Suppressor macrophage treated with lipopolysaccharide for 4 hours (primary cell): ENCODE data around the gene NMNAT2.
A peak's percentile ranks its signal among the peaks of the same experiment; 100 is the strongest.
"Not testable (repeated sequence)": the region's sequence is repeated elsewhere in the genome, so short reads cannot be mapped to it uniquely, and the experiment has no call there.

Experiments
- DNase-seq: peaks from one replicate; pipeline ENCODE4 v3.0.0-alpha.2; 2020

The NMNAT2 gene

DNA sequence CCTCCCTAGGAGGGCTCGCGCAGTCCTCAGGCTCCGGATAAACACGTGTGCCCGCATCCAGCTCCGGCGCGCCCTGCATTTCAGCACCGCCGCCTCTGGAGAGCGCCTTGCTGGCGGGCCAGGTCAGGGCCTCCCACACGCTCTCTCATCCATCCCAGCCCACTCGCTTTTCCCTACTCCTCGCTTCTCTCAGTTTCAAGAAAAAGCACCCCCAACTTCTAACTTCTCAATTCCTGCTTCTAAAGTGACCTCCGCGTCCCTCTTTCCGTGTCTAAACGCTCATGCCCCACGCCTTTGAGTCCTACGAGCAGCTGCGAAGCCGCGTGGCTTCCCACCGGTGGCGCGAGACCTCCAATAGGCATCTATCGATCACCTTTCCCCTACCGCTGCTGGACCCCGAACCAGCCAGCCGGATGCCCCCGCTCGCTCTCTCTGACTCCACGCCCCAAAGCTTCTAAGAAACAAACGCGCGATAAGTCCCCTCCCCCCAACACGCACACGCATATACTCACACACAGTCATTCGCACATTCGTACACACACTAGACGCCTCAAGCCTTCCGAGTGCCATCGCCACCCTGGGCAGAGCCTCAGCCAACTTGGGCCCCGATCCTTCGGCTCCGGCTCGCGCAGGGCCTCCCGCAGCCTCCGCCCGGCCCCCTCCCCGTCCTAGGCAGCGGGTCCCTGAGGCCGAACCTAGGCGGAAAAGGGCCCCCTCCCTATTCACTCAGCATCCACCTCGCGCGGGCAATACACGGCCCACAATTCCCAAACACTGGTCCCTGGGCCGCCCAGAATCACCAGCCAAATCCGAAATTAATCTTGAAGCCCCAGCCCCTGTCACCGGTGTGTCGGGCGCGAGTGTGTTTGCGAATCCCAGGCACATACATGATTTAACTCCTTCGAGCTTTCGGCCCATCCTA, 1.1 kb downstream of the NMNAT2 start:
- DNase-seq: peak; percentile 41

DNA sequence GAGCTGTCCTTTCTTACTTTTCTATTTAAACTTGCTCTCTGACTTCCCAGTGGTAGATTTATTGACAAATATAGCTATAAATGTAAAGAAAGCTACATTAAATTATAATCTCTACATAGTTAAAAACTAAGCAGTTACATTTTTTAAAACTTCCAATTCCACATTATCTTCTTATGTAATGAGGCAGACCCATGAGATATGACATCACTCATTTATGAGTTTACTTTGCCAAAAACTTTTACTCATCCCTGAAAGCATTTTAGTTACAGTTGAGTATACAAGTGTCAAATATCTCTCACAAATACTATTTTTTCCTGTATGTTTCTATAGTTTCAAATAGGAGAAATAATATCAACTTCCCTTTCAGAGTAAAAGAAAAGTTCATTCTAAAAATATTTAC, 3.8 kb downstream of the NMNAT2 start:
- DNase-seq: no peak

DNA sequence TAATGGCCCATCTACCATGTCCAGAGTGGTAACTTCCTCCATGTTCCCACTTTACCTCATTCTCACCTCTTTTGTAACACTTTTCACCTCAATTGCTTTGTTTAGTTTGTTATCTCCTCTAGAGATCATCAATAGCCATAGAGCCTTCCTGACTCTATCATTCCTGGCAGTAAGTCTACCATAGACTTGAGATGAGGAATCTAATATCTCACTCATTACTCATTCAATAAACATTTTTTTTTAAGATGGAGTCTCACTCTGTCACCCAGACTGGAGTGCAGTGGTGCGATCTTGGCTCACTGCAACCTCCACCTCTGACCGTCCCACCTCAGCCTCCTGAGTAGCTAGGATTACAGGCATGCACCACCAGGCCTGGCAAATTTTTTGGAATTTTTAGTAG, 7.1 kb downstream of the NMNAT2 start:
- DNase-seq: no peak

DNA sequence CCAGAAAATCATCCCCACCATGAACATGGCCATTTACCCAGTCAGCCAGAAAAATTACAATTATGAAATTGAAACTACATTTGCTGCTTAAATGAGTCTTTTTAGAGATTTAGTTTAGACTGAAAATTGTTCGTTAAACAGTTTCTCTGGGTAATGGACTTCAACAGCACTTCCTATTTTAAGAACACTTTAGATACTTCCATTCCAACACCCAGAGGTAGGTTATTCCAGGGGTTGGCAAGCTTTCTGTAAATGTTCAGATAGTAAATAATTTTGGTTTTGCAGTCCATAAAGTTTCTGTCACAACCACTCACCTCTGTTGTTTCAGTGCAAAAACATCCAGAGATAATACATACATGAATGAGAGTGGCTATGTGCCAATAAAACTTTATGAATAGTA, 10.2 kb downstream of the NMNAT2 start:
- no peak for DNase-seq

DNA sequence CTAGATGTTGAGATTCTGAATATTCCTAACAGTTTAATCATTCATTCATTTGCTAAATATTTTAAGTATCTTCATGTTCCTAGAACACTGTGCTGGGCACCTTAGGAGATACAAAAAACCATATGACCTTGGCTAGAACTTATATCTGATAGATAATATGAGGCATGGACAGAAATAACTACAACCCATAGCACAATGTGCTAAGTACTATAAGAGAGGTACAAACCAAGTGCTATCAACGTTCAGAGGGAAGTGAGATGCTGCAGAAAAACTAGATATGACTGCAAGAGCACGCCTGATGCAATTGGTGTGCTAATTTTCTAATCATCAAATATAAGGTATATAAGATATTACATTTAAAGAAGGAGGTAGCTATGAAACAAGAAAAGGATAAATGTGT, 10.7 kb downstream of the NMNAT2 start:
- DNase-seq: no peak

DNA sequence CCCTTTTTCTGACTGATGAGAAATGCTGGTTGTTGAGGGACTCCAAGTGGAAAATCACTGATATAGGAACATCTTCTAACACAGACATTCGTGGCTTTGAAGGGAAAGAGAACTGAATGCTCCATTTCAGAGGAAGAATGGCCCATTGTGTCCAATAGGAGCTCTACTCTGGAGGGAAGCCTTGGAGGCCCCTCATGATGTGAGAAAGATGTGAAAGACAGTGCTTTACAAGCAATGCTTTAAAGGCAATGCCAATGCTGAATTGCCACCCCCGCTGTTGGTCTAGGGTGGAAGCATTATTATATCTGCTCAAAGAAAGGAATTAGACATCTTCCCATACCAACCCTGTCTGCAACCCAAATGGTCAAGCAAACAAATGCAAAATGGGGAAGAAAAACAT, 13.7 kb downstream of the NMNAT2 start:
- no peak for DNase-seq

DNA sequence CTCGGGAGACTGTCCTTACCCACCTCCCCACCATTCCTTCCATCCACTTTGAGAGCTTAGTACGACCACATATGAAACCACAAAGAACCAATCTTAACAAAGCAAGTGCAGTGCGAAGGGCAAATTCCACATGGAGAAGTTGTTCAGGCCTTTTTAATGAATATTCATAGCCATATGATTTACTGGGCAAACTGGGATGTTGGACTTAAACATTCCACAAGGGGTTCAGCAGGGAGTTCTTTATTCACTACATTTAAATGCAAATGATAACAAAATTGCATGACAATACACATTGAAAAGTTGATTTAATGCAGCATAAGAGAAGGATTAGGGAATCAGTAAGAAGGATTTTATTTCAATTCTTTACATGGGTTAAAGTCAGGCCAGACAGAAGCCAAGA, 14.7 kb downstream of the NMNAT2 start:
- DNase-seq: no peak

DNA sequence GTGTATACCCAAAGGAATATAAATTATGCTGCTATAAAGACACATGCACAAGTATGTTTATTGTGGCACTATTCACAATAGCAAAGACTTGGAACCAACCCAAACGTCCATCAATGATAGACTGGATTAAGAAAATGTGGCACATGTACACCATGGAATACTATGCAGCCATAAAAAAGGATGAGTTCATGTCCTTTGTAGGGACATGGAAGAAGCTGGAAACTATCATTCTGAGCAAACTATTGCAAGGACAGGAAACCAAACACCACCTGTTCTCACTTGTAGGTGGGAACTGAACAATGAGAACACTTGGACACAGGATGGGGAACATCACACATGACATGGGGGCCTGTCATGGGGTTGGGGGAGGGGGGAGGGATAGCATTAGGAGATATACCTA, 16.6 kb downstream of the NMNAT2 start:
- DNase-seq: not testable (repeated sequence)

DNA sequence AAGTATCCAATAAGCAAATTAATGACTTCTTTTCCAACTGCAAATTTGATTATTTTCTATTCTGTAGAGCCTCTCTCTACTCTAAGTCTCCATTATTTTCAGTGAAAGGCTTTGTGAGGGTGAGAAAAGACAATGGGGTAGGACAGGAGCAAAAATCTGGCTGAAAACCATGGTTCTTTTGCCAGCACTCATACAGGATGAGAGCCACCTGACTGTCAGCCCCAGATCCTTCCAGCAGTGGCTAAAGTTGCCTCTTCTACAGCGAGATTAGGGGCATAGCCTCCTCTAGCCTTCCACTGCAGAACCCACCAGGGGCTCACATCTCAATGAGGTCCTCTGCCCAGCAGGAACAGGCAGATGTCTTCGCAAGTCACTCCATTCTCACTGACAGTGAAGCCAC, 23.7 kb downstream of the NMNAT2 start:
- DNase-seq: no peak

DNA sequence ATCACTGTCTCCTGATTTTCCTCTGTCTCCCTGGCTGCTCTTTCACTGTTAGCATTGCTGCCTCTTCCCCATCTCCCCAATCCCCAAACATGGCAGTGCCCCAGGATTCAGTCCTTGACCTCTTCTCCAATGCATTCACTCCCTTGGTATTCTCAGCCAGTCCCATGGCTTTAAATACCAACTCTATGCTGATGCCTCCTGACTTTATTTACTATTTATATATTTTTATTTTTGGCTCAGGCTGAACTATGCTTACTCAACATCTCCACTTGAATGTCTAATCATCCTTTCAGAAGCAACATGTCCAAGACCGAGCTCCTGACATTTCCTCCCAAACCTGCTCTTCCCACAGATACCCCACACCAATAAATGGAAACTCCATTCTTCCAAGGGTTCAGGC, 26.3 kb downstream of the NMNAT2 start:
- DNase-seq: no peak

DNA sequence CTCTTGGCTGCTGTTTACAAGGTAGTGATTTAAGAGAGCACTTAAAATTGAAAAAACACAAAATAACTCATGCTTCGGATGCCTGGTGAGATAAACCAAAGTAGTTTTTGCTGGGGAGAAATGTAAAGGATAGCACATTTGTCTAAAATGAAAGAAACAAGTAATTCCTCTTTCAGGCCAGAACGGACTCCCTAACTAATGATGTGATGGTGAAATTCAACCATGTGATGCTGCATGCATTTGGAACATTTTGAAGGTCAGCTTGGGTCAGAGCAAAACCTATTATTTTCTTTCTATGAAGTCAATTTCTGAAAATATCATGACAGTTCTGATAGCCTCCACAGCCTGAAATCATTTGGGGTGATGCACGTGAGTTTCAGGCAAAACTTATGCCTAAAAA, 27.6 kb downstream of the NMNAT2 start:
- peak; percentile 37 for DNase-seq

DNA sequence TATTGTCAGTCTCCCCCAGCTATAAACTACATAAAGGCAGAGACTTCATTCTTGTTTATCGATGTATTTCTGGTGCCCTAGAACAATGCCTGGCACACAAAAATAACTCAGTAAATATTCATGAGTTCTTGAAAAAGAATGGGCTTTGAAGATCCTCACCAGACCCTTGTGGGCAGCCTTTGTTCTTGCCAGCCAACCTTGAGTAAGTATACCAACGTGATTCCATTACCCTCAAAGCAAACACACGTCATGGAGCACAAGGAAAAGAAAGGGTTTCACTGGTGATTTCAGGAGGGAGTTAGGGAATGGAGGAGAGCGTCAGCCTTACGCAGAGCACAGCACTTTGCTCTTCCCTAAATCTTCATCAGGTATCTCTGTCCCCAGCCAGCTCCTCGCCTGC, 29.4 kb downstream of the NMNAT2 start:
- no peak for DNase-seq

DNA sequence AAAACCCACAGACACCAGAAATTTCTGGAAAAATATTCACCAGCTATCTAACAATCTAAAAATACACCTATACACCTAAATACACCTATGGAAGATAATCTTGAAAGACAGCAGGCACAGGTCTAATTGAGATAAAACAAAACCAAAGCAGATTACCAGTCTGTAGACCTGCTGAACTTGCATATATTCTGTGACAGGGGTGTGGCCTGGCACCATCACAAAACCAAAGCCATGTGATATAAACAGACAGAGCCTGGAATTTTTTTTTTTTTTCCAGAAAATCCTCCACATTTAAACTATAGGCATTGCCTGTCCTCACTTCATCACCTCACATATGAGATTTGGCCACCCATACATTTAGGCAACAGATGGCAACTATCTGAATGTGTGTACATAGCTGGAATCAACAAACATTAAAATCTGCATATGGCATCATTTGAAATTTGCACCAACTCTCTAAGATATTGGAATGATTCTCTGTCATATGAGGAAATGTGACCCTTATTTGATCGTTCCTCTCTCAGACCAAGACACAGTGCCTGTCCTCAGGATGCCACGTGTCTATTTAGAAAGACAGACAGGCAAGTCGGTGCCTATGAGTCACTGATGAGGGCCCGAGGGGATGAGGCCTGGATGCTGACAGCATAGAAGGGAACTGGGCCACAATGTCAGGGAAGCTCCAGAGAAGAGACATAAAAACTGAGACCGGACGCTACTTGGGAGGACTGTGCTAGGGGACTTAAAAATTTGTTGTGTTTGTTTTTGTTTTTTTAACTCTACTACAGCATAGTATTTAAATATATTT, 32.6 kb downstream of the NMNAT2 start:
- no peak for DNase-seq

DNA sequence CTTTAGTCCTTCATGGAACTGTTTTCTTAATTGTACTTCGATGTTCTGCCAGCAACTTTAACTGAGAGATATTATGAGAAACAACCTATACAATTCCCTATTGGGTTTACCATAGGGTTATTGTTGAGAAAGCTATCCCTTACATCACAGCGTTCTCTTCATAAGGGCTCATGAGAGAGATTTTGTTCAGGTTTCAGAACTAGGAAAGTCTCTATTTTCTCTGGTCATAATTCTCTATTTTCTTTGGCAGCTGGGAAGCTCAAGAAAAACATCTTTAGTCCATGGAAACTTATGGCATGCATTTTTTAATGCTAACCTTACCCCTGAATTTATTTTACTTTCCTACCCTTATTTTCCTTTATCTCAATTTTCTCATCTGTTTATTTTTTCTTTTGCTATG, 38.2 kb downstream of the NMNAT2 start:
- DNase-seq: no peak

DNA sequence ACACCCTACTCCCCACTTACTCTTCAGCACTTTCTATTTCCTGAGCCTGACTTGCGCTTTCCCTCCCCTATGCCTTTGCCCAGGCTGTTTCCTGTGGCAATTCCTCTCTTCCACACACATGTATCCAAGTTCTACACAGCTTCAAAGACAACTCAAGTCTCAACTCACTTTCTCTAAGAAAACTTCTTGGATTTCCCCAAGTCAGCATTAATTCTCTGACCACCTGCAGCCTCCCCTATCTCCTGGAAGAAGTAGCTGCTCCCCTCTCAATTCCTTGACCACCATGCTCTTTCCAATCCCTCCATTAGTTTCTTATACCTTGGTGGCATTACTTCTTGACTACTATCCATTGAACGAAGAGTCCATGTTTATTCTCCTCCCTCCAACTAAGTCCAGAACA, 42.8 kb downstream of the NMNAT2 start:
- DNase-seq: no peak

DNA sequence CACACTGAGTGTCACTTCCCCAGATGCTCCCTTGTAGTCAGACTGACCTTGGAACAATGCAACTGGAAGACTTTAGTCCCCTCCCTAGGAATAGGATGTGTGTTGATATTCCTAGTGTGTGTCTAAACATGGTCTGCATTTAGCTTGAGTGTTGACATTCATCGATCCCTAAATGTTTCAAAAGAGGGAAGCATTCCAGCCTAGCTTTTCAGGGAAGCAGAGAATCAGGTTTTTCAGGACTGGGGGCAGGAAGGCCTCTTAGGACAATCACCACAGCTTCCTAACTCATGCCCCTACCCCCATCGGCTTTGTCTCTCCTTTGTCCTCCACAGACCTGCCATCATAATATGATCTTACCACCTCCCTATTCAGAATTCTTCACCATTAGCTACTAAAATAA, 43.4 kb downstream of the NMNAT2 start:
- no peak for DNase-seq

DNA sequence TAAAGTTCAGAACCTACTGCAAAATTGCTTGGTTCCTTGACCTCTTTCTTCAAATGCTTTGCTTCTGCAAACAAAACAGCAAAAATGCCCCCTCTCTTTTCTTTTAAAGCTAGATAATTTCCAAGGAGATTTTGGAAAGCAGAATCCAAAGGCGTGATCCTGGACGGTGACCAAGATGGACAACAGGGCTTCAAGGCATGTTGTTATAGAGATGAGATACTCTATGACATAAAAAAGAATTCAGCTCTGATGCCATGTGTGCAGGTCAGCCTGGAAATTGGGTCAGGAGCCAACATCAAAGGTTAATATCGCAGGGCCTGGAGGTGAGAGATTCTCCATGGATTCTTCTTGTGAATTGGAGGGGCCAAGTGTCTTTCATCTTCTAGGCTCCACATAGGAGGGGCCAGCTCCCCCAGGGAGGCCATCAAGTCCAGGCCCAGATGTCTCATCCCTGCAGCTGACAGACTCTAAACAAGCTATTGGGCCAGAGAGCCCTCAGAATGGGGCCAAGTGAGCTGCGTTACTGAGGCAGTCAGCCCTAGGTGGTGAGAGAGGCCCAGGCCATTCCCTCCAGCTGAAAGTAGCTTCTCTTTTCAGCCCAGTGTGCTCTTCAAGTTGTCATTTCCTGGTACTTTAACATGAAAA, 45.5 kb downstream of the NMNAT2 start:
- no peak for DNase-seq

DNA sequence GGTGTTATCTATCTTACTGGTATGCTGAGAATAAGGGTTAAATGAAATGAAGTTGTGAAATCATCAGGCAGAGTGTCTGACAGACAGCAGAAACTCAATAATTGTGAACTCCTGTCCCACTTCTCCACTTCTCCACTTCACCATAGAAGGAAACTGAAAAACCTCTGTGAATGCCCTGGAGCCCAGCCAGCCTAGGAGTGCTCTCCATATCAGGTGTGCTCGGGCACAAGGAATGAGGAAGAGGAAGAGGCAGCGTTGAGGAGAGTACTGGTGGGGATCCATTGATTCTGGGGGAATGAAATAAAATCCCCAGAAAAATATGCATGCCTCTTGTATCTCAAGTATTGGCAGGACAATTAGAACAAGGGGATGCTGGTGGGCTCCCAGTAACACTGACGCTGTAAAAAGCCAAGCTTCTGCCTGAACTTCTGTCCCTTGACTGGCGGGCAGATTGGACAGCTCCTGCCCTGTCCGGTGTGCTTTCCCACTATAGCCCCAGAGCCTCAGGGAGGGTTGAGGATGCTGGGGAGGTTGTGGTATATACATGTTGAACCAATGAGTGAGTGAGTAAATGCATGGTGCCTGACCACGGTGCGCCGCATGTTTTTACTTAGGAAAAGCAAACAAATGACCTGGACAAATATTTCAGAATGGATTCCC, 47.7 kb downstream of the NMNAT2 start:
- DNase-seq: no peak

DNA sequence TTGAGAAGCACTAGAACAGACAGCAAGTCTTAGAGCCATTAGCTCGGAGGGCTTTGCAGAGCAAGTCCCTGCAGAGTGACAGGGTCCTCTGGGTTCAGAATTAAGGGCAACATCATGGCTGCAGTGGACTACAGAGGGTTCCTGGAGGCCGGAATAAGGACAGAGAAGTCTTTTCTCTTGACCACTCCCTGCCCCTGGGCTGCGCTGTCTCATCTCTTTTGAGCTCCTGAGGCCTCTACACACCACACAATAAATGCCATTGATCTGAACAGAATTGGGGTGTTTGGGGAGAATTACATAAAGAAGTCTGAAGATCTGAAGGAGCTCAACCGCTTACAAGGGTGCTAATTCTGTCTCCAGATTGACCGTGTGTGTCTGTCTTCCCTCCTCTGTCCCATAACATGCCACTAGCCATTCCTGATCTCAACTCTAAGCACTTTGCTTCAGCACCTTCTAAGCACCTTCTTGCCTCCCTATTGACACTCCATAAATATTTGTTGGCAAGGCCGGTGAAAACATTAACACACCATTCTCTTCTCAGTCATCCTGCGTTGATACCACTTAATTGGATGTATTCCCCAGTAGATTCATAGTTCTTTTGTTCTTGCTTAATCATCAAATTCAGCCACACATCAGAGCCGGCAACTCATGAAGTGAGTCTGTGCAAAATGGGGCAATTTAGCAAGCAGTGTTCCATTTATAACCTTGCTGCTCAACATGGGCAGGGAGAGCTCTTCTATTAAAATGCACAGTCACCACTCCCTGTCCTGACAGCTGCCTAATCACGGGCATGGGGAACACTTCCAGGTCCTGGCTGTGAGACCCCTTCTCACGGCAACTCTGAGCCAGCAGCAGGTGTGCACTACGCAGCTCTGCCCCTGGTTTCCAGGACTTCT, 49.7 kb downstream of the NMNAT2 start:
- no peak for DNase-seq

DNA sequence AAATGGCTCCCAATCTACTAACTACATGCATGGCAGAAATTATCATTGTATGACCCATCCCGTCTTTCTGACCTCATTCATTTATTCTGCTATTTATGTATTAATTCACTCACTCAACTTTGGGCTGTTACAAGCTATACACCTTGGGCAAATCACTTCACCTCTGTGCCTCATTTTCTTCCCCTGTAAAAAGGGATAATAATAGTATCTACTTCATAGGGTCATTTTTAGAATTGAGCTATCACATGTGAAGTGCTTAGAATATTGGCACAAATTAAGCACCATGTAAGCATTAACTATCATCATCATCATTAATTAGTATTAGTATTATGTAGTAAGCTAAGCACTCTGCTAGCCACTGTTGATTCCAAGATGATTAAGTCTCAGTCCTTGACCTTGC, 52.1 kb downstream of the NMNAT2 start:
- no peak for DNase-seq

DNA sequence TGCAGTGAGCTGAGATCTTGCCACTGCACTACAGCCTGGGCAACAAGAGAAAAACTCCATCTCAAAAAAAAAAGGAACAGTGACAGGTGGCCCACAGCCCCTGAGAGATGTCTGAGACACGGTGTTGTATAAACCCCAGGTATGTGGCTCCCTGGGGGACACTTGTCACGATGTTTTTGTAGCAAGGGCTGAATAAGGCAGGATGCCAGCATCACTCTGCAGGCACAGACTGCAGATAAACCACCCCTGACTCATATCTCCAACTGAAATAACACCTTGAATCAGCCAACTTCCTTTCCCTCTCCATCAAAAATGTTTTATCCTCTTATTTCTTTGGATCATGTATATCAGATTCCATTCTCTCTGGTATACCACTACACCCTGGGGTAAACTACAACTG, 52.5 kb downstream of the NMNAT2 start:
- DNase-seq: no peak

DNA sequence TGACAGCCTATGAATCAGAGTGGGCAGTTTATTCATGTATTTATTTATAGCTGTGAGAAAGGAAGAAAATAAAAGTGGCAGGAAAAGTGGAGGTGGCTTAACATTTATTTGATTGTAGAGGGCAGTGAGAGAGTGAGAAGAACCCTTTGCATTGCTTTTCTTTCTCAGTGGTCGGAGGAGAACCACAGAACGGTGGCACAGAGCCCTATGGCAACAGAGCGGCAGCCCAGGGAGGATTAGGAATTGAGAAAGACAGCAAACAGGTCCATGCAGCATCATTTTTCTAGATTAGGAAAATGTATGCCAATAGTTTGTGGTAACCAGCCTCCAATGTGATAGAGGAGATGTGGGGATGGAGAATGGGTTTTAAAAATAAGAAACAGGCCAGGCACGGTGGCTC, 53.1 kb downstream of the NMNAT2 start:
- DNase-seq: no peak
